Thyroid gland (tissue), 4 donors: Measurements from ENCODE around the gene TBC1D8. TPM values are rescaled to one million over a fixed set of nuclear protein-coding genes. Genes with fewer than 3 reads are reported as not detected.

Experiments
- DNase-seq, 2 donors: peaks; one replicate each; pipeline ENCODE4 v3.0.0-alpha.2; 2019
- H3K27ac ChIP-seq, 3 donors: fragments of 200-600 bp; sonication (generic); 1 replicate in 2 of 3; 2 replicates in 1 of 3; pipeline ENCODE4 v1.5.1; 2016 to 2019; ENCODE audit warnings: mild to moderate bottlenecking in 1 of 3, moderate library complexity in 1 of 3
- H3K27me3 ChIP-seq: fragments of 200-600 bp; sonication (generic); one replicate; pipeline ENCODE4 v1.5.1; 2019
- H3K36me3 ChIP-seq, 2 donors: fragments of 200-600 bp; sonication (generic); one replicate each; pipeline ENCODE4 v1.5.1; 2016 to 2019
- H3K4me1 ChIP-seq, 2 donors: fragments of 200-600 bp; sonication (generic); one replicate each; pipeline ENCODE4 v1.5.1; 2017 to 2019
- H3K4me3 ChIP-seq, 3 donors: fragments of 200-600 bp; sonication (generic); replicated peaks in 1 of 3; 1 replicate in 2 of 3; 2 replicates in 1 of 3; pipeline ENCODE4 v1.5.1; 2016; ENCODE audit warnings: mild to moderate bottlenecking in 1 of 3
- H3K9me3 ChIP-seq: fragments of 200-600 bp; sonication (generic); one replicate; pipeline ENCODE4 v1.5.1; 2017
- POLR2A ChIP-seq, 2 donors: fragments of 450-650 bp; IDR thresholded peaks; one replicate each; pipeline ENCODE4 v1.6.1; 2017; ENCODE audit warnings: antibody characterized with exemption in 2 of 2, mild to moderate bottlenecking in 2 of 2, moderate library complexity in 1 of 2
- WGBS, 2 donors: methylation state at CpG; one replicate each; pipeline ENCODE4 v1.1.5; 2017; 5-methylcytosine and 5-hydroxymethylcytosine counted together
- intact Hi-C: fragments of 100-400 bp; cut with DNase I; formaldehyde crosslinking; loops from one replicate; pipeline ENCODE4 v1.15.1; 2023
- total RNA-seq, 4 donors: library from RNA; depleted of rRNA; stranded (reverse); fragments of >200 nt; gene quantifications; one replicate each; pipeline ENCODE4 v1.2.3, GENCODE V29; 2016
- TF ChIP-seq, protein P1 (sequence below), 6 experiments: fragments of 200-600 bp in 3 of 6; fragments of 450-650 bp in 3 of 6; sonication (generic) in 3 of 6; IDR thresholded peaks; one replicate each; pipeline ENCODE4 v1.5.1; 2016 to 2019; ENCODE audit warnings: antibody characterized with exemption in 6 of 6, mild to moderate bottlenecking in 2 of 6, inconsistent platforms in 1 of 6, moderate library complexity in 1 of 6

TBC1D8 gene
- total RNA-seq, 4 donors from 2014 or later, result 16.4 to 36.8 (median 27.1) TPM

DNA sequence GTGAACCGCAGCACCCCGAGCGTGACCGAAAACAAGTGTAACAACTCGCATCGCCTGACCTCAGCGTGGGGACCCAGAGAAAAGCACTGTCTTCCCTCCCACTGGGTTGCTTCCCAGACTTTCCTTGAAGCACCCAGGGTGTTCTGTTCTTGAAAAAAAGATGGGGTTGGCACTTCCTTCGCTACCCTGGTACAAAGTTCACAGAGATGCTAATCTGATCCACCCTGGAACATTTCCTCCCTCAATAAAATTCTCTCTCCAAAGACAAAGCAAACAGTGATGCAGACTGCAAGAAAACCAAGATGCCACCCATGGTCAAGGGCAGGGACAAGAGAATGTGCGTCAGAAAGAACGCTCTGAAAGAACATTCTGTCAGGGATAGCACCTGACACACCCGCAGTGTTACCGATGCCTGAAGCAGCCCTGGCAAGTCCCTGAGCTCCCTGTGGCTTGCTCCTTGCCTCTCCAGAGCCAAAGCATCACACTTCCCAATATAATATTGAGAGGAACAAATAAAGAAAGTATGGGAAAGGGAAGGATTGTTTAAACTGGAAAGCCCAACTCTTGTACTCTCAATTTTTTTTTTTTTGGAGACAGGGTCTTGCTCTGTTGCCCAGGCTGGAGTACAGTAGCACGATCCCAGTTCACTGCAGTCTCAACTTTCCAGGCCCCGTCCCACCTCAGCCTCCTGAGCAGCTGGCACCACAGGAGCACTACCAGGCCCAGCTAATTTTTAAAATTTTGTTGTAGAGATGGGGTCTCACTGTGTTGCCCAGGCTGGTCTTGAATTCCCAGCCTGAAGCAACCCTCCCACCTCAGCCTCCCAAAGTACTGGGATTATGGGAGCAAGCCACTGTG, 70.7 kb downstream of the TBC1D8 start:
- H3K27ac ChIP-seq, result no peak overlapping the region
- no peaks in the 10 kb centered on the region for H3K36me3 ChIP-seq
- no peak for TF ChIP-seq POLR2A (IDR thresholded peaks at IDR 0.05)
- TF ChIP-seq, protein P1, sequence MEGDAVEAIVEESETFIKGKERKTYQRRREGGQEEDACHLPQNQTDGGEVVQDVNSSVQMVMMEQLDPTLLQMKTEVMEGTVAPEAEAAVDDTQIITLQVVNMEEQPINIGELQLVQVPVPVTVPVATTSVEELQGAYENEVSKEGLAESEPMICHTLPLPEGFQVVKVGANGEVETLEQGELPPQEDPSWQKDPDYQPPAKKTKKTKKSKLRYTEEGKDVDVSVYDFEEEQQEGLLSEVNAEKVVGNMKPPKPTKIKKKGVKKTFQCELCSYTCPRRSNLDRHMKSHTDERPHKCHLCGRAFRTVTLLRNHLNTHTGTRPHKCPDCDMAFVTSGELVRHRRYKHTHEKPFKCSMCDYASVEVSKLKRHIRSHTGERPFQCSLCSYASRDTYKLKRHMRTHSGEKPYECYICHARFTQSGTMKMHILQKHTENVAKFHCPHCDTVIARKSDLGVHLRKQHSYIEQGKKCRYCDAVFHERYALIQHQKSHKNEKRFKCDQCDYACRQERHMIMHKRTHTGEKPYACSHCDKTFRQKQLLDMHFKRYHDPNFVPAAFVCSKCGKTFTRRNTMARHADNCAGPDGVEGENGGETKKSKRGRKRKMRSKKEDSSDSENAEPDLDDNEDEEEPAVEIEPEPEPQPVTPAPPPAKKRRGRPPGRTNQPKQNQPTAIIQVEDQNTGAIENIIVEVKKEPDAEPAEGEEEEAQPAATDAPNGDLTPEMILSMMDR (IDR thresholded peaks at IDR 0.05), result no peak
- H3K9me3 ChIP-seq, result no peaks in the 10 kb centered on the region
- no peak for DNase-seq
- H3K4me1 ChIP-seq, result no peaks in the 10 kb centered on the region
- H3K27me3 ChIP-seq, result no peaks in the 10 kb centered on the region
- intact Hi-C loops, result no loop called here
- no peak overlapping the region for H3K4me3 ChIP-seq
- WGBS, 2 donors, result 96 to 97% methylated on average over 14 of the region's 14 CpGs

DNA sequence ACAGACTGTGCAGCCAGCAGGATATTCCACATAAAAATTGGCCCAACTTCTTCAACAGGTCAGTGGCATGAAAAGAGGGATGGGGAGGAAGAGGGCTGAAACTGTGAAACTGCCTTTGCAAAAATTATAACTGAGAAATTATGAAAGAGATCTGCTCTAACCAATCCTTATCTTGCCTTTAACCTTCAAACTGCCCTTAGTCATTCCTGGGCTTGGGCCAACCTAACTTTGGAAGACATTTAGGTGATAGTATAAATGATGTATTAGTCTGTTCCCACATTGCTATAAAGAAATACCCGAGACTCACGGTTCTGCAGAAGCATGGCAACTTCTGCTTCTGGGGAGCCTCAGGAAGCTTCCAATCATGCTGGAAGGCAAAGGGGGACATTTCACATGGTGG, 74.6 kb downstream of the TBC1D8 start:
- no peak overlapping the region for H3K27ac ChIP-seq
- no peaks in the 10 kb centered on the region for H3K36me3 ChIP-seq
- H3K4me3 ChIP-seq, result no peak overlapping the region
- no peak for DNase-seq
- H3K27me3 ChIP-seq, result no peaks in the 10 kb centered on the region
- intact Hi-C loops, result no loop called here
- no peaks in the 10 kb centered on the region for H3K9me3 ChIP-seq
- 88 to 94% methylated on average over 2 of the region's 2 CpGs for WGBS, 2 donors
- H3K4me1 ChIP-seq, result no peaks in the 10 kb centered on the region
- TF ChIP-seq POLR2A (IDR thresholded peaks at IDR 0.05), result no peak
- TF ChIP-seq, protein P1 (IDR thresholded peaks at IDR 0.05), result no peak

DNA sequence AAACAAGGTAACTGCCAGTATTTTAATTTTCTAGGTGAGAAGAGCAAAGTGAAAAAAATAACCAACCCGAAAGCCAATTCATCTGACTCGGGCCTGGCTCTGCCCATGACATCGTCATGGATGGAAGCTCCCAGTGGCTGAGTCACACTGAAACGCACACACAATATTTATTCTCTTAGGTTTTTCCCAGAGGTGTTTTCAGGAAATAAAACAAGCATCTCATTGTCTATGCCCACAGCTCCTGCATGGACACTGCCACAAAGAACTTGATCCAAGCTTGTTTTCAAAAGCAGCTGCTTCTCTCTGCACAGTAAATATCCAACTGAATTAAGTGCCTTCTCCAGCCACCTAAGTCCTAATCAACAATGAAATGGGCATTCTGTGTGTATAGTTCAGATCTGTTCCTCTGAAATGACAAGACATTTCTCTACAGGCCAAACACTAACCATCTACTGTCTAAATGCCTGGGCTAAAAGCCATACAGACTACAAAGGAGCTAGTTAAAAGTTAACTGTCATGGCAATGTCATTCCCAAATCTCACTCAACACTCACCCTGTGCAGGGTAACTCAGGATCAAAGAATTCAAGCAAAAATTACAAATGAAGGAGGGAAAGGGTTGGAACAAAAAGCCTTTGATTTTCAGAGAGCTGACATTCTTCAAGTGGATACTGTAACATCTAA, 86.2 kb downstream of the TBC1D8 start:
- TF ChIP-seq, protein P1 (IDR thresholded peaks at IDR 0.05), result no peak

DNA sequence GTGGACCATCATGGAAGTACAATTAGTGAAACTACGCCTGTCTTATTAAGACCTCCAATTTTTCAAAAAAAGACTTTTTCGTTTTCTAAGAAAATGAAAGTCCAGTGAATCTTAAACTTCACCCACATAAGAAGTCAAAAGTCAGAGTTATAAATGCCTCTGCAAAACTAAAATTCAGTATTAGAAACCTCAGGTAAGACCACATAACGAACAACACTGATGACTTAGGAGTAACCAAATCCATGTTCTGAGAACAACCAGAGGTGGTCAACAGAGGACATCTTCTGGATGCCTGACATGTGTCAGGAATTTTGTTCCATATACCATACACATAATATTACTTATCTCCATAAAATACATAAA, 86.7 kb downstream of the TBC1D8 start:
- DNase-seq, result no peak
- no peaks in the 10 kb centered on the region for H3K9me3 ChIP-seq
- H3K27ac ChIP-seq, result peak overlapping the region in 2 of 3 donors; percentile 56 to 84
- H3K36me3 ChIP-seq, result no peaks in the 10 kb centered on the region
- TF ChIP-seq, protein P1 (IDR thresholded peaks at IDR 0.05), result no peak
- no peak for TF ChIP-seq POLR2A (IDR thresholded peaks at IDR 0.05)
- H3K4me1 ChIP-seq, result peaks cover 11 to 29% of the 10 kb centered on the region in 2 donors
- 91 to 94% methylated on average over 3 of the region's 3 CpGs for WGBS, 2 donors
- intact Hi-C loops, result no loop called here
- H3K27me3 ChIP-seq, result no peaks in the 10 kb centered on the region
- H3K4me3 ChIP-seq, result no peak overlapping the region

More for the DNA sequence above, 86.2 kb downstream of the TBC1D8 start:
- H3K4me3 ChIP-seq, result no peak overlapping the region
- no peaks in the 10 kb centered on the region for H3K36me3 ChIP-seq
- no peaks in the 10 kb centered on the region for H3K27me3 ChIP-seq
- DNase-seq, result peak; percentile 61 to 73
- H3K9me3 ChIP-seq, result no peaks in the 10 kb centered on the region
- intact Hi-C loops, result no loop called here
- peaks cover 11 to 29% of the 10 kb centered on the region in 2 donors for H3K4me1 ChIP-seq
- WGBS, 2 donors, result 22 to 26% methylated on average over 4 of the region's 4 CpGs
- peak overlapping the region; percentile 56 to 84 (median 69) for H3K27ac ChIP-seq

DNA sequence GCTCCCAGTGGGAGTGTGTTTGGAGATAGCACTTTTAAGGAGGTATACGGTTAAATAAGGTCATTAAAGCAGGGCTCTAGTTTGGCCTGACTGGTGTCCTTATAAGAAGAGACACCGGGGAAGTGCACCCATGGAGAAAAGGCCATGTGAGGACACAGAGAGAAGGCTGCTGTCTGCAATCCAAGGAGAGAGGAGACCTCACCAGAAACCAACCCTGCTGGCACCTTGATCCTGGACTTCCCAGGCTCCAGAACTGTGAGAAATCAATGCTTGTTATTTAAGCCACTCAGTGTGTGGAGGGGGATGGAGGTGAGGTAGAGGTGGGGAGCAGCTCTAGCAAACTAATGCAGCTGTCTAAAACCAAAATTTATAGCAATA, 87.1 kb downstream of the TBC1D8 start:
- 84 to 86% methylated on average over 2 of the region's 2 CpGs for WGBS, 2 donors
- H3K9me3 ChIP-seq, result no peaks in the 10 kb centered on the region
- peaks cover 11 to 29% of the 10 kb centered on the region in 2 donors for H3K4me1 ChIP-seq
- DNase-seq, result no peak
- TF ChIP-seq POLR2A (IDR thresholded peaks at IDR 0.05), result no peak
- TF ChIP-seq, protein P1 (IDR thresholded peaks at IDR 0.05), result no peak
- H3K36me3 ChIP-seq, result no peaks in the 10 kb centered on the region
- H3K4me3 ChIP-seq, result no peak overlapping the region
- H3K27ac ChIP-seq, result peak overlapping the region in 2 of 3 donors; percentile 24 to 84
- H3K27me3 ChIP-seq, result no peaks in the 10 kb centered on the region
- intact Hi-C loops, result no loop called here
